CD14-positive monocyte (primary cell): ENCODE measurements around the gene EVA1C. TPM values are rescaled to one million over a fixed set of nuclear protein-coding genes. Genes with fewer than 3 reads are reported as not detected.

Source experiments
- DNase-seq, 3 donors: peaks; one replicate each; pipeline ENCODE4 v3.0.0-alpha.2; 2011 to 2022
- H2AFZ ChIP-seq: 2 replicates; pipeline ENCODE4 v1.6.0; 2012; ENCODE audit warnings: mild to moderate bottlenecking, low read depth, low read length, inconsistent platforms; ENCODE audit not compliant: insufficient read depth, poor library complexity, severe bottlenecking
- H3K27ac ChIP-seq, 2 donors: 1 replicate in 1 of 2; 2 replicates in 1 of 2; pipeline ENCODE4 v1.5.1; 2012 to 2013; ENCODE audit warnings: low read length in 2 of 2, control low read depth in 1 of 2, inconsistent platforms in 1 of 2, low read depth in 1 of 2, mild to moderate bottlenecking in 1 of 2
- H3K27me3 ChIP-seq, 2 donors: one replicate each; pipeline versions ENCODE4 v1.6.0 to v1.6.1; 2011 to 2013; ENCODE audit warnings: low read length in 2 of 2; ENCODE audit not compliant: control insufficient read depth in 2 of 2, insufficient read depth in 2 of 2
- H3K36me3 ChIP-seq, 2 donors: replicated peaks in 1 of 2; 1 replicate in 1 of 2; 2 replicates in 1 of 2; pipeline versions ENCODE4 v1.5.1 to v1.6.1; 2012 to 2013; ENCODE audit warnings: low read length in 2 of 2, control low read depth in 1 of 2, inconsistent platforms in 1 of 2, mild to moderate bottlenecking in 1 of 2; ENCODE audit not compliant: insufficient read depth in 2 of 2, control insufficient read depth in 1 of 2
- H3K4me1 ChIP-seq, 2 donors: 1 replicate in 1 of 2; 2 replicates in 1 of 2; pipeline versions ENCODE4 v1.5.1 to v1.6.1; 2012 to 2013; ENCODE audit warnings: low read length in 2 of 2, control low read depth in 1 of 2, inconsistent platforms in 1 of 2, mild to moderate bottlenecking in 1 of 2, moderate library complexity in 1 of 2; ENCODE audit not compliant: insufficient read depth in 2 of 2, control insufficient read depth in 1 of 2
- H3K4me2 ChIP-seq: replicated peaks from 2 replicates; pipeline ENCODE3; 2012; ENCODE audit warnings: low read length, moderate library complexity, mild to moderate bottlenecking; ENCODE audit not compliant: poor library complexity, severe bottlenecking; ENCODE audit errors: extremely low read depth
- H3K4me3 ChIP-seq, 3 experiments: fragments of 200-600 bp in 1 of 3; sonication (generic) in 1 of 3; replicated peaks in 1 of 3; 1 replicate in 2 of 3; 2 replicates in 1 of 3; pipeline ENCODE4 v1.5.1; 2011 to 2013; ENCODE audit warnings: low read length in 3 of 3, mild to moderate bottlenecking in 3 of 3, control low read depth in 2 of 3, low read depth in 2 of 3, inconsistent platforms in 1 of 3, moderate library complexity in 1 of 3
- H3K79me2 ChIP-seq: 2 replicates; pipeline ENCODE4 v1.6.0; 2012; ENCODE audit warnings: mild to moderate bottlenecking, control low read depth, inconsistent platforms, low read length, moderate library complexity; ENCODE audit not compliant: insufficient read depth
- H3K9ac ChIP-seq: 2 replicates; pipeline ENCODE4 v1.6.0; 2017; ENCODE audit warnings: low read length, mild to moderate bottlenecking; ENCODE audit not compliant: insufficient read depth, poor library complexity, severe bottlenecking
- H3K9me3 ChIP-seq, 2 donors: replicated peaks in 1 of 2; 1 replicate in 1 of 2; 2 replicates in 1 of 2; pipeline versions ENCODE4 v1.5.1 to v1.6.1; 2012 to 2013; ENCODE audit warnings: low read length in 2 of 2, control low read depth in 1 of 2; ENCODE audit not compliant: control insufficient read depth in 1 of 2, insufficient read depth in 1 of 2
- H4K20me1 ChIP-seq: 2 replicates; pipeline ENCODE4 v1.6.0; 2012; ENCODE audit warnings: mild to moderate bottlenecking, low read length, control low read depth, moderate library complexity; ENCODE audit not compliant: insufficient read depth
- H3K27ac Mint-ChIP-seq, 7 donors: one replicate each; pipeline ENCODE4 v1.8.0; 2020; ENCODE audit warnings: mild to moderate bottlenecking in 7 of 7, mixed read lengths in 7 of 7, moderate library complexity in 6 of 7, inconsistent platforms in 2 of 7
- H3K27me3 Mint-ChIP-seq, 3 donors: one replicate each; pipeline ENCODE4 v1.8.0; 2021 to 2022; ENCODE audit warnings: low read depth in 3 of 3, mild to moderate bottlenecking in 3 of 3, mixed read lengths in 3 of 3, moderate library complexity in 3 of 3, inconsistent platforms in 1 of 3
- H3K36me3 Mint-ChIP-seq, 2 donors: one replicate each; pipeline ENCODE4 v1.8.0; 2020; ENCODE audit warnings: mixed read lengths in 2 of 2, inconsistent platforms in 1 of 2, mild to moderate bottlenecking in 1 of 2
- H3K4me1 Mint-ChIP-seq: one replicate; pipeline ENCODE4 v1.8.0; 2020; ENCODE audit warnings: mild to moderate bottlenecking, mixed read lengths
- H3K4me3 Mint-ChIP-seq, 2 donors: one replicate each; pipeline ENCODE4 v1.8.0; 2020; ENCODE audit warnings: mild to moderate bottlenecking in 2 of 2, mixed read lengths in 2 of 2, moderate library complexity in 1 of 2
- H3K9me3 Mint-ChIP-seq, 7 donors: one replicate each; pipeline ENCODE4 v1.8.0; 2020 to 2022; ENCODE audit warnings: mixed read lengths in 7 of 7, mild to moderate bottlenecking in 6 of 7, moderate library complexity in 6 of 7, inconsistent platforms in 2 of 7
- WGBS: methylation state at CpG from one replicate; pipeline ENCODE4 v1.1.5; 2013; ENCODE audit warnings: missing lambda C conversion rate; ENCODE audit not compliant: insufficient coverage; 5-methylcytosine and 5-hydroxymethylcytosine counted together
- intact Hi-C, 2 donors: fragments of 100-400 bp; cut with micrococcal nuclease; formaldehyde crosslinking; loops; one replicate each; pipeline versions ENCODE4 v1.15.0 to v1.15.1; 2023
- polyA plus RNA-seq, 3 donors: library from polyadenylated mRNA; depleted of rRNA in 1 of 3; unstranded in 2 of 3; stranded (reverse) in 1 of 3; fragments of 300-500 nt in 2 of 3; fragments of >200 nt in 1 of 3; fragmentation: Illumina TruSeq in 2 of 3; gene quantifications; 1 replicate in 2 of 3; 2 replicates in 1 of 3; pipeline ENCODE4 v1.2.3, GENCODE V29; 2012 to 2021
- TF ChIP-seq, protein P1 (sequence below): fragments of 200-600 bp; IDR thresholded peaks from one replicate; pipeline ENCODE4 v1.8.0; 2022; ENCODE audit warnings: antibody characterized with exemption, mild to moderate bottlenecking

The EVA1C gene
- polyA plus RNA-seq, 3 donors: 0.37 to 0.73 (median 0.63) TPM

GRCh38 chr21:32424674-32425073 lies 12.2 kb downstream of the EVA1C start:
- Mint-ChIP-seq H3K9me3 (peaks cover 2 to 8% (median 5%) of the 10 kb centered on the region in 7 donors), H3K27ac (no peak overlapping the region), H3K27me3 (peaks cover 0 to 6% (median 2%) of the 10 kb centered on the region in 3 donors), H3K36me3 (no peaks in the 10 kb centered on the region), H3K4me3 (no peak overlapping the region), H3K4me1 (peaks cover 7% of the 10 kb centered on the region)
- H3K27ac ChIP-seq: no peak overlapping the region
- H2AFZ ChIP-seq: no peak overlapping the region
- H3K4me3 ChIP-seq: no peak overlapping the region
- TF ChIP-seq, protein P1, sequence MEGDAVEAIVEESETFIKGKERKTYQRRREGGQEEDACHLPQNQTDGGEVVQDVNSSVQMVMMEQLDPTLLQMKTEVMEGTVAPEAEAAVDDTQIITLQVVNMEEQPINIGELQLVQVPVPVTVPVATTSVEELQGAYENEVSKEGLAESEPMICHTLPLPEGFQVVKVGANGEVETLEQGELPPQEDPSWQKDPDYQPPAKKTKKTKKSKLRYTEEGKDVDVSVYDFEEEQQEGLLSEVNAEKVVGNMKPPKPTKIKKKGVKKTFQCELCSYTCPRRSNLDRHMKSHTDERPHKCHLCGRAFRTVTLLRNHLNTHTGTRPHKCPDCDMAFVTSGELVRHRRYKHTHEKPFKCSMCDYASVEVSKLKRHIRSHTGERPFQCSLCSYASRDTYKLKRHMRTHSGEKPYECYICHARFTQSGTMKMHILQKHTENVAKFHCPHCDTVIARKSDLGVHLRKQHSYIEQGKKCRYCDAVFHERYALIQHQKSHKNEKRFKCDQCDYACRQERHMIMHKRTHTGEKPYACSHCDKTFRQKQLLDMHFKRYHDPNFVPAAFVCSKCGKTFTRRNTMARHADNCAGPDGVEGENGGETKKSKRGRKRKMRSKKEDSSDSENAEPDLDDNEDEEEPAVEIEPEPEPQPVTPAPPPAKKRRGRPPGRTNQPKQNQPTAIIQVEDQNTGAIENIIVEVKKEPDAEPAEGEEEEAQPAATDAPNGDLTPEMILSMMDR: no peak
- H3K36me3 ChIP-seq: no peaks in the 10 kb centered on the region
- intact Hi-C loops: no loop called here
- no peaks in the 10 kb centered on the region for H4K20me1 ChIP-seq
- H3K4me1 ChIP-seq: no peaks in the 10 kb centered on the region
- H3K9me3 ChIP-seq: no peaks in the 10 kb centered on the region
- H3K27me3 ChIP-seq: no peaks in the 10 kb centered on the region
- DNase-seq: no peak
- 100% methylated on average over 2 of the region's 5 CpGs for WGBS
- no peak overlapping the region for H3K9ac ChIP-seq
- H3K79me2 ChIP-seq: no peaks in the 10 kb centered on the region
- H3K4me2 ChIP-seq: no peak overlapping the region

DNA sequence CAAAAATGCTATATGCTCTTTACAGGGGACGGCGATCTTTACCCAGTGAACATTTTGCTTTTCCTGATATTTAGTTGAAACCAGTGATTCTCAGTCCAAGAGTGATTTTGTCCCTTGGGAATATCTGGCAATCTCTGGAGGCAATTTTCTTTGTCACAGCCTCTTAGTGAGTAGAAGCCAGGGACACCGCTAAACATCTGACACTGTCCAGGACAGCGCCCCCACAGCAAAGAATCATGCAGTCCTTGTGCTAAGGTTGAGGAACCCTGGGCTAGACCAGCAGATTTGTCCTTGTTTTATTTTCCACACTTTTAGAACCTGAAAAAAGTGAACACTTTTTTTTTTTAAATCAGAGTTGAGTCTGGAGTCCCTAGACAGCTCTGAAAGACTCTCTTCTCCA lies 13.1 kb downstream of the EVA1C start:
- H3K4me1 ChIP-seq: no peaks in the 10 kb centered on the region
- no peaks in the 10 kb centered on the region for H3K27me3 ChIP-seq
- H4K20me1 ChIP-seq: no peaks in the 10 kb centered on the region
- Mint-ChIP-seq H3K9me3 (peaks cover 4 to 15% (median 11%) of the 10 kb centered on the region in 7 donors), H3K4me3 (no peak overlapping the region), H3K27ac (no peak overlapping the region), H3K4me1 (peaks cover 7% of the 10 kb centered on the region), H3K36me3 (peaks cover 0 to 3% of the 10 kb centered on the region in 2 donors), H3K27me3 (peaks cover 0 to 6% (median 2%) of the 10 kb centered on the region in 3 donors)
- 100% methylated on average over 2 of the region's 4 CpGs for WGBS
- DNase-seq: no peak
- H3K4me2 ChIP-seq: no peak overlapping the region
- TF ChIP-seq, protein P1: no peak
- H3K9me3 ChIP-seq: no peaks in the 10 kb centered on the region
- H3K27ac ChIP-seq: no peak overlapping the region
- H3K79me2 ChIP-seq: no peaks in the 10 kb centered on the region
- no peak overlapping the region for H3K9ac ChIP-seq
- H2AFZ ChIP-seq: no peak overlapping the region
- no peak overlapping the region for H3K4me3 ChIP-seq
- no peaks in the 10 kb centered on the region for H3K36me3 ChIP-seq
- intact Hi-C loops: no loop called here
